Bronchial epithelial cell (primary cell): ENCODE results near the gene ADARB2. TPM values are rescaled to one million over a fixed set of nuclear protein-coding genes. Genes with fewer than 3 reads are reported as not detected.

Source experiments
- DNase-seq: peaks from one replicate; pipeline ENCODE4 v3.0.0-alpha.2; 2010; ENCODE audit warnings: low read depth
- FAIRE-seq: peaks from 2 replicates; lab custom pipeline; 2011; peaks lifted over from hg19 to GRCh38; lab: Jason Lieb, UNC
- H3K27me3 ChIP-seq: 2 replicates; pipeline ENCODE4 v1.5.1; 2011; ENCODE audit warnings: low read length; ENCODE audit not compliant: control insufficient read depth, insufficient read depth
- H3K36me3 ChIP-seq: 2 replicates; pipeline ENCODE4 v1.5.1; 2011; ENCODE audit warnings: low read length; ENCODE audit not compliant: control insufficient read depth, insufficient read depth
- H3K4me3 ChIP-seq: 2 replicates; pipeline ENCODE4 v1.5.1; 2011; ENCODE audit warnings: mild to moderate bottlenecking, low read depth, low read length, control low read depth
- total RNA-seq: library from RNA; depleted of rRNA; stranded (reverse); fragments of >200 nt; gene quantifications from 2 replicates; pipeline ENCODE4 v1.2.1, GENCODE V29; 2014
- TF ChIP-seq, protein P1 (sequence below): IDR thresholded peaks from 2 replicates; pipeline ENCODE4 v1.5.1; 2011; ENCODE audit warnings: mild to moderate bottlenecking, moderate library complexity, low read length, control low read depth, inconsistent platforms; ENCODE audit not compliant: insufficient read depth, severe bottlenecking

Gene ADARB2
- total RNA-seq, 1 donor from 2014 or later, result not detected

DNA sequence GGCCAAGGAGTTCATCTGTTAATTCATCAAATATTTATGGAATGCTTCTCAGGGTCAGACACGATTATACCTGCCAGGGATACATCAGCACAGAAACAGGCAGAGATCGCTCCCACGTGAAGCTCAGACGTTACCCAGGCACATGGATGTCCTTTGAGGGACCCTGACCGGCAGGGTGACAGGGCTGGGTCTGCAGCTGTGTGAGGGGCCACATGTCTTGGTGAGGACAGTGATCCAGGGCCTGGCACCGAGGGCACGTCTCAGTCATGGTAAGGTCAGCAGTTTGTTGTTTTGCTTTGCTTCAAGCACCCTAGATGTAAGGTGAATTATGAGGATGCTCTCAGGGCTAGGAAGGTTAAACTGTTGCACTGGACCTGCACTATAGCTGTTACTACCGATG lies 453.2 kb downstream of the ADARB2 start:
- DNase-seq (no peak), FAIRE-seq (no peak)
- TF ChIP-seq, protein P1, sequence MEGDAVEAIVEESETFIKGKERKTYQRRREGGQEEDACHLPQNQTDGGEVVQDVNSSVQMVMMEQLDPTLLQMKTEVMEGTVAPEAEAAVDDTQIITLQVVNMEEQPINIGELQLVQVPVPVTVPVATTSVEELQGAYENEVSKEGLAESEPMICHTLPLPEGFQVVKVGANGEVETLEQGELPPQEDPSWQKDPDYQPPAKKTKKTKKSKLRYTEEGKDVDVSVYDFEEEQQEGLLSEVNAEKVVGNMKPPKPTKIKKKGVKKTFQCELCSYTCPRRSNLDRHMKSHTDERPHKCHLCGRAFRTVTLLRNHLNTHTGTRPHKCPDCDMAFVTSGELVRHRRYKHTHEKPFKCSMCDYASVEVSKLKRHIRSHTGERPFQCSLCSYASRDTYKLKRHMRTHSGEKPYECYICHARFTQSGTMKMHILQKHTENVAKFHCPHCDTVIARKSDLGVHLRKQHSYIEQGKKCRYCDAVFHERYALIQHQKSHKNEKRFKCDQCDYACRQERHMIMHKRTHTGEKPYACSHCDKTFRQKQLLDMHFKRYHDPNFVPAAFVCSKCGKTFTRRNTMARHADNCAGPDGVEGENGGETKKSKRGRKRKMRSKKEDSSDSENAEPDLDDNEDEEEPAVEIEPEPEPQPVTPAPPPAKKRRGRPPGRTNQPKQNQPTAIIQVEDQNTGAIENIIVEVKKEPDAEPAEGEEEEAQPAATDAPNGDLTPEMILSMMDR, result no peak
- Histone ChIP-seq H3K4me3 (no peak overlapping the region), H3K27me3 (no peaks in the 10 kb centered on the region), H3K36me3 (no peaks in the 10 kb centered on the region)

DNA sequence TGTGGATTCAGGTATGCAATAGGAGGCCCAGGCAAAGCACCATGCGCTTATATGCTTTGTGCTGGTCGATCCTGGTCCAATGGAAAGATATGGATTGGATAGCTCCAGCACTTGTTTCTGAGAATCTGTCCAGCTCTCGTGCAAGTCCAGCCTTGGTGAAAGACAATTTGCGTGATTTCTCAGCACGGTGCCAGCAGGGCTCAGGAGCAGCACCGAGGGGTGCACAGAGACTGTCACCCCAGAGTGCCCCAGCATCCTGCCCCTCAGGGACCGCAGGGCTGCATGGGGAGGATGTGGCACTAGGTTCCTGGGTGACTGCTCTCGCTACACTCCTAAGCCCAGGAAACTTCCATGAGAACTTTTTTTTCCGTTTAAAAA lies 455.9 kb downstream of the ADARB2 start:
- no peak overlapping the region for H3K4me3 ChIP-seq
- H3K36me3 ChIP-seq, result no peaks in the 10 kb centered on the region
- FAIRE-seq (no peak), DNase-seq (no peak)
- no peaks in the 10 kb centered on the region for H3K27me3 ChIP-seq
- TF ChIP-seq, protein P1, result no peak

DNA sequence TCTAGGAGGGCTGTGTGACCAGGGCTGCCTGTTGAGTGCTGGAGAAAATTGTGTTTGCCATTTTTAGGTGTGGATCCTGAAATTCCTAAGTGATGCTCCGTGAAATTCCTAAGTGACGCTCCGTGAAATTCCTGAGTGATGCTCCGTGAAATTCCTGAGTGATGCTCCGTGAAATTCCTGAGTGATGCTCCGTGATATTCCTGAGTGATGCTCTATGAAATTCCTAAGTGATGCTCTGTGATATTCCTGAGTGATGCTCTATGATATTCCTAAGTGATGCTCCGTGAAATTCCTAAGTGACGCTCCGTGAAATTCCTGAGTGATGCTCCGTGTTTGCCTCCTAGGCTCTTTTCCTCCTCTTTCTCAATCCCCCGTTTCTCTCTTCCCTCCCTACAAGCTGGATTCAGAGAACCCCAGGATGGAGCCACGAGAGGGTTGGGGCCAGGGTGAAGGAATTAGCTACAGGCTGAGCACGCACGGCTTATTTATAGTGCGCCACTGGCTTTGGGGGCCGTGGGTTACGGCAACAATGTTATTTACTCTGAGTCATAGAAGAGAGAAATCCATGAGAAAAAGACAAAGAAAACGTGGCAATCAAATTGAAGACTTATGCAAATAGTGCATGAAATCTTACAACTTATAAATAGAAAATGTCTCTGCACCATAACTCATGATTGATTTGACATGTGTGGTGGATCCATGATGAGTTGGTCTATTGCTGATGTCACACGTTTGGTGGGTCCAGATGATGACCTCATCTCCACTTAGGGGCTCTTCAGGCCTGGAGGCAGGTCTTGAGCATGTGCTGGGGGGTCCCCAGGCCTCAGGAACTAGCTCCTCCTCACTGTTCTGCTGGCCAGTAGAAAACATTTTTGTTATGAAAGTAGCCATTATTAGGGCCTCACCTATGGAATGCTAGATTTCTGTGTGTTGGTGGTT lies 456.6 kb downstream of the ADARB2 start:
- H3K36me3 ChIP-seq, result no peaks in the 10 kb centered on the region
- TF ChIP-seq, protein P1, result no peak
- peak; percentile 86 for FAIRE-seq
- DNase-seq, result no peak
- no peaks in the 10 kb centered on the region for H3K27me3 ChIP-seq
- H3K4me3 ChIP-seq, result no peak overlapping the region

DNA sequence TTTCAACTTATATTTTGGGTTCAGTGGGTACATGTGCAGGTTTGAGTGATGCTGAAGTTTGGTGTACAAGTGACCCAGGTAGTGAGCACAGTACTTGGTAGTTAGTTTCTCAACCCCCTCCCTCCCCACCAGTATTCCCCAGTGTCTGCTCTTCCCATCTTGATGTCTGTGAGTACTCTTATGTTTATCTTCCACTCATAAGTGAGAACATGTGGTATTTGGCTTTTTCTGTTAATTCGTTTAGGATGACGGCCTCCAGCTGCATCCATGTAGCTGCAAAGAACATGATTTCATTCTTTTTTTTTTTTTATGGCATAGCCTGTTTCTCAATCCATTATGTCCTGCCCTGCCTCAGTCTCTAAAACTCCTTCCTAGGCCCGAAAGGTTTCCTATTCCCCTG lies 459.0 kb downstream of the ADARB2 start:
- H3K27me3 ChIP-seq, result no peaks in the 10 kb centered on the region
- no peak for DNase-seq
- no peak overlapping the region for H3K4me3 ChIP-seq
- FAIRE-seq, result no peak
- TF ChIP-seq, protein P1, result no peak
- H3K36me3 ChIP-seq, result no peaks in the 10 kb centered on the region

DNA sequence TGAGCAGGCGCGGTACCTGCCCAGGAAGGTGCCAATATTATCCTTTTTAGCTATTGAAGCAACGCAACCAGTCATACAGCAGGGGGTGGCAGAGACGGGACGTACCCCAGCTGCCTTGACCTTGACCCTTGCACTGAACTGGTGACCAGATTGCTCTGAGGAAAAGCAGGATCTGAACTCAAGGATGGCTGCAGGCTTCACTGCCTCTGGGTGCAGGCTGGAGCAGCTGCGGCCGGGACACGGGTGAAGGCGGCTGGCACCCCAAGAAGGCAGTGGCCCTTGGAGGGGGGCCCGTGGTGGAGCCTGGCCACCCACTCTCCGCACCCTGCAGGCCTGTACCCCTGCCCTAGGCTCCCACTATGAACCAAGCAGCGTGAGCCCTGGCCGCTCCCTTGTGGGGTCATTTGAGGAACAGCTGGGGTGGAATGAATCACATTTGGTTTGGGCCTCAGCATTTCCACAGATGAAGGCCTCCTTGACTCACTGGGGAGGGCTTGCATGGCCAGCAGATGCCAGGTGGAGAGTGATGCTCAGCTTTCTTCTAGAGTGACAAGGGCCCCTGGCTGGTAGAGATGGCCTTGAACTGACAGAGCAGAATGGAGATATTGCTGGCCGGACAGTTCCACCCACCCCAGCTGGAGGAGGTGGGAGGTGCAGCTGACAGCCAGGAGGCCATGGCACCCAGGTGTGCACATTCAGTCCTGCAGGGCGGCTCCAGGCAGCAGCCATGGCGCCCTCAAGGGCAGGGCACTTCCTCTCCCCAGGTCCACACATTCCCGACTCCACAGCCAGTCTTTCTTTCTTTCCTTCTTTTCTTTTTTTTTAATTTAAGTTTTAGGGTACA lies 462.4 kb downstream of the ADARB2 start:
- Histone ChIP-seq H3K36me3 (no peaks in the 10 kb centered on the region), H3K4me3 (no peak overlapping the region), H3K27me3 (no peaks in the 10 kb centered on the region)
- FAIRE-seq (no peak), DNase-seq (no peak)
- TF ChIP-seq, protein P1, result no peak
